ENCODE results near the gene NR5A1. TPM values are rescaled to one million over a fixed set of nuclear protein-coding genes. Genes with fewer than 3 reads are reported as not detected.

The NR5A1 gene
- total RNA-seq, 4 donors from 2014 or later, result not detected

DNA sequence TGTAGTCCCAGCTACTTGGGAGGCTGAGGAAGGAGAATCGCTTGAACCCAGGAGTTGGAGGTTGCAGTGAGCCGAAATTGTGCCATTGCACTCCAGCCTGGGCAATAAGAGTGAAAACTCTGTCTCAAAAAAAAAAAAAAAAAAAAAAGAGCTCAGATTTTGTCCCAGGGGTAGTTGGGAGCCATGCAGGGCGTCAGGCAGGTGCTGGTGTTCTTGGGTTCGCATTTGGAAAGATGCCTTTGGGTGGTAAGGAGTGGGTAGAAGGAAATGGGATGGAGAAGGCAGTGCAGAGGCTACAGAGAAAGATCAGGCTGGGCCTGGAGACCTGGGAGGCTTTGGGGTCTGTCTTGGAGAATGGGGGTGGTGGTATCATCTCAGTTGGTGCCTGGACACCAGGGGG lies 33.0 kb downstream of the NR5A1 start:
- intact Hi-C loops (cut with DNase I), result no loop called here
- no peaks in the 10 kb centered on the region for H3K9me3 ChIP-seq
- no peak overlapping the region for H3K27ac ChIP-seq
- TF ChIP-seq POLR2A (IDR thresholded peaks at IDR 0.05) (no peak), CTCF (IDR thresholded peaks at IDR 0.05) (no peak)
- H3K4me1 ChIP-seq, result peaks cover 0 to 11% (median 8%) of the 10 kb centered on the region in 3 donors
- no peaks in the 10 kb centered on the region for H3K36me3 ChIP-seq
- H3K27me3 ChIP-seq, result peaks cover 2 to 88% (median 6%) of the 10 kb centered on the region in 4 donors
- no peak overlapping the region for H3K4me3 ChIP-seq
- WGBS, 2 donors, result 54 to 71% methylated on average over 4 of the region's 4 CpGs
- DNase-seq, result no peak

- TF ChIP-seq CTCF (IDR thresholded peaks at IDR 0.05) (no peak), POLR2A (IDR thresholded peaks at IDR 0.05) (no peak)
- Histone ChIP-seq H3K9me3 (no peaks in the 10 kb centered on the region), H3K27me3 (peaks cover 2 to 83% (median 5%) of the 10 kb centered on the region in 4 donors), H3K4me3 (no peak overlapping the region), H3K4me1 (peaks cover 0 to 11% (median 8%) of the 10 kb centered on the region in 3 donors), H3K27ac (no peak overlapping the region), H3K36me3 (no peaks in the 10 kb centered on the region)
- intact Hi-C loops (cut with DNase I), result no loop called here
- 60 to 62% methylated on average over 7 to 10 of the region's 10 CpGs for WGBS, 2 donors
- no peak for DNase-seq
Observed at GRCh38 chr9:124473310-124473709, 33.9 kb downstream of the NR5A1 start.

DNA sequence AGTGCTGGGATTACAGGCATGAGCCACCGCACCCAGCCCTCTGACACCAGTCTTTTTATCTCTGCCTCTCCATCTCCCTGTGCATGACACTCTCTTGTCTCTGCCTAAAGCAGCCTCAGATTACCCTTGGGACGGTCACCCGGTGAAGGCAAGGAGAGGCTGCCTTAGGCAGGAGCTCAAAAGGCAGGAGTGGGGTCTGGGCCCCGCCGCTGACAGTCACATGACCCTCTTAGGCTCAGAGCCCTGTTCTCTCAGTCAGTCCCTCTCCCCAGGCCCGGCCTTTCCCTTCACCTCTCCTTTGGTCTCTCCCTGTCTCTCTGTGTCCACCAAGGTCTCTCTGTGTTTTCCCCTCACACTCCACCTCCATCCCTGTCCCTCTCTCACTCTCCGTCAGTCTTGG lies 34.4 kb downstream of the NR5A1 start:
- Histone ChIP-seq H3K4me3 (no peak overlapping the region), H3K9me3 (no peaks in the 10 kb centered on the region), H3K36me3 (no peaks in the 10 kb centered on the region), H3K27me3 (peaks cover 0 to 82% (median 4%) of the 10 kb centered on the region in 4 donors), H3K4me1 (peaks cover 0 to 8% (median 7%) of the 10 kb centered on the region in 3 donors), H3K27ac (no peak overlapping the region)
- intact Hi-C loops (cut with DNase I), result no loop called here
- TF ChIP-seq CTCF (IDR thresholded peaks at IDR 0.05) (no peak), POLR2A (IDR thresholded peaks at IDR 0.05) (no peak)
- 71 to 81% methylated on average over 6 to 7 of the region's 7 CpGs for WGBS, 2 donors
- no peak for DNase-seq

DNA sequence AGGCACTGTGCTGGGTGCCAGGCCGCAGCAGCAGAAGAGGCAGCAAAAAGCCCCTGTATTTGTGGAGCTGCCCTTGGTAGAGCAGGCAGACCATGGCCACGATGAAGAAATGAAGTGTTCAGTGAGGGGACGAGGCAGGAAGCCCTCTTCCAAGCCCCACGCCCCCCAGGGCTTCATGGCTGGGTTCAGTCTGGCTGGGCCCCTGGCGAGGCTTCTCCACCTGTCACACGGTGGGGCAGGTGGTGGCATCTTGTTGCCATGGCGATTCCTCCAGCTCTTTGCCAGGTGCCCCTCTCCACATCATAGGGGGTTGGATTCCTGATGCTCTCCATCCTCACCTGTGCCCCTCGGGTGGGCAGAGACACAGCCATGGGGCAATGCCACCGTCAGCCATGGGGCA lies 35.4 kb downstream of the NR5A1 start:
- H3K4me3 ChIP-seq, result no peak overlapping the region
- WGBS, 2 donors, result 63 to 72% methylated on average over 6 to 7 of the region's 9 CpGs
- DNase-seq, result no peak
- no peaks in the 10 kb centered on the region for H3K4me1 ChIP-seq
- intact Hi-C loops (cut with DNase I), result no loop called here
- TF ChIP-seq CTCF (IDR thresholded peaks at IDR 0.05), result no peak
- no peak for TF ChIP-seq POLR2A (IDR thresholded peaks at IDR 0.05)
- H3K27ac ChIP-seq, result no peak overlapping the region
- no peaks in the 10 kb centered on the region for H3K9me3 ChIP-seq
- peaks cover 0 to 72% (median 3%) of the 10 kb centered on the region in 4 donors for H3K27me3 ChIP-seq
- H3K36me3 ChIP-seq, result no peaks in the 10 kb centered on the region

DNA sequence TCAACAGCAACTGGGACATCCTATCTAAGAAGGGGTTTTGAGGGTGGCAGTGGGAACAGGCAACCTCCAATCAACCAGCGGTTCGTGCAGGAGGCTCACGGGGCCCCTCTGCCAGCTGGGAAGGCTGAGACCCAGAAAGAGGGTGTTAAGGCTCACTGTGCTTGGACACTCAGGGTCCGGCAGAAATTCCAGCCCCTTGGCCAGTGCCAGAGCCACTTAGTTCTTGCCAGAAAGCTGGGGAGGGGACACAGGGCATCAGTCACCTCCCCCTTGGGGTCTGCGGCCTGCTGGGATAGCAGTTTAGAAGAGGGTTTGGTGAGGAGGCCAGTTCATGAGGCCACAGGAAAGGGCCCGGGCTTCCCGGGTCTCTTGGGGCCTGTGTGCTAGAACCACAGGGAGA lies 36.5 kb downstream of the NR5A1 start:
- H3K27ac ChIP-seq, result no peak overlapping the region
- intact Hi-C loops (cut with DNase I), result no loop called here
- H3K4me3 ChIP-seq, result no peak overlapping the region
- H3K4me1 ChIP-seq, result no peaks in the 10 kb centered on the region
- H3K36me3 ChIP-seq, result no peaks in the 10 kb centered on the region
- H3K27me3 ChIP-seq, result peaks cover 0 to 68% (median 0%) of the 10 kb centered on the region in 4 donors
- 60 to 80% methylated on average over 1 to 2 of the region's 7 CpGs for WGBS, 2 donors
- TF ChIP-seq CTCF (IDR thresholded peaks at IDR 0.05), result no peak
- no peak for TF ChIP-seq POLR2A (IDR thresholded peaks at IDR 0.05)
- no peak for DNase-seq
- no peaks in the 10 kb centered on the region for H3K9me3 ChIP-seq
